ENCODE measurements around the gene ARHGAP22. TPM values are rescaled to one million over a fixed set of nuclear protein-coding genes. Genes with fewer than 3 reads are reported as not detected.

The ARHGAP22 gene
- total and polyA plus RNA-seq, 2 donors (not counting 1 experiment from before 2014, with no cell fraction given): 10.4 to 75.5 TPM

DNA sequence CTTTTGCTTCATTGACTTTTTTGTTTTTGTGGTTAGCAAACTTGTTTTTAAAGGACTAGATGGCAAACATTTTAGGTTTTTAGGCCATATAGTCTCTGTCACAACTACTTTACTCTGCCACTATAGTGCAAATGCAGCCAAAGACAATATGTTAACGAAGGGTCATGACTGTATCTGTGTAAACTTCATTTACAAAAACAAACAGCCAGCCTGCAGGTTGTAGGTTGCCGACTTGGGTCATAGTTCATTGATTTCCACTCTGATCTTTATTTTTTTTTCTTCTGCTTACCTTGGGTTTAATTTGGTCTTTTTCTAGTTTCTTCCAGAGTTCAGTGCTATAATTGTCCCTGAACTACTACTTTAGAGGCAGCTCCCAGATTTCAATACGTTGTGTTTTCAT lies 120.0 kb downstream of the ARHGAP22 start:
- peaks cover 17% of the 10 kb centered on the region for H3K79me2 ChIP-seq (ENCODE audit: control insufficient read depth, insufficient read depth, low read length)
- H3K4me3 ChIP-seq (replicated peaks in 1 of 4; ENCODE audit: control extremely low read depth in 1 of 4, insufficient read depth in 1 of 4, low read depth in 3 of 4, low read length in 4 of 4): no peak overlapping the region
- no peak for DNase-seq (ENCODE audit: low read depth in 2 of 2)
- H2AFZ ChIP-seq (ENCODE audit: low read length): no peak overlapping the region
- no peaks in the 10 kb centered on the region for H4K20me1 ChIP-seq (ENCODE audit: control insufficient read depth, extremely low read depth, insufficient read depth, low read length)
- no peaks in the 10 kb centered on the region for H3K36me3 ChIP-seq (ENCODE audit: control insufficient read depth, insufficient read depth, low read length)
- H3K9me3 ChIP-seq (ENCODE audit: control insufficient read depth, insufficient read depth, low read depth, low read length): no peaks in the 10 kb centered on the region
- H3K4me2 ChIP-seq (ENCODE audit: extremely low read depth, insufficient read depth, low read length): no peak overlapping the region
- no peak overlapping the region for H3K9ac ChIP-seq (ENCODE audit: insufficient read depth, low read length)
- no peak for TF ChIP-seq EZH2 (IDR thresholded peaks at IDR 0.05; ENCODE audit: low read length, missing control alignments)
- H3K27ac ChIP-seq (ENCODE audit: insufficient read depth, low read length): no peak overlapping the region
- no peaks in the 10 kb centered on the region for H3K4me1 ChIP-seq (ENCODE audit: control insufficient read depth, extremely low read depth, insufficient read depth, low read length)
- H3K27me3 ChIP-seq (ENCODE audit: control insufficient read depth, insufficient read depth, low read length): no peaks in the 10 kb centered on the region

- Histone ChIP-seq H2AFZ (ENCODE audit: low read length) (no peak overlapping the region), H4K20me1 (ENCODE audit: control insufficient read depth, extremely low read depth, insufficient read depth, low read length) (no peaks in the 10 kb centered on the region), H3K27ac (ENCODE audit: insufficient read depth, low read length) (no peak overlapping the region), H3K27me3 (ENCODE audit: control insufficient read depth, insufficient read depth, low read length) (no peaks in the 10 kb centered on the region), H3K9ac (ENCODE audit: insufficient read depth, low read length) (no peak overlapping the region), H3K4me2 (ENCODE audit: extremely low read depth, insufficient read depth, low read length) (no peak overlapping the region), H3K4me1 (ENCODE audit: control insufficient read depth, extremely low read depth, insufficient read depth, low read length) (no peaks in the 10 kb centered on the region), H3K79me2 (ENCODE audit: control insufficient read depth, insufficient read depth, low read length) (peaks cover 28% of the 10 kb centered on the region), H3K4me3 (replicated peaks in 1 of 4; ENCODE audit: control extremely low read depth in 1 of 4, insufficient read depth in 1 of 4, low read depth in 3 of 4, low read length in 4 of 4) (no peak overlapping the region), H3K9me3 (ENCODE audit: control insufficient read depth, insufficient read depth, low read depth, low read length) (no peaks in the 10 kb centered on the region), H3K36me3 (ENCODE audit: control insufficient read depth, insufficient read depth, low read length) (peaks cover 7% of the 10 kb centered on the region)
- DNase-seq (ENCODE audit: low read depth in 2 of 2): no peak
- no peak for TF ChIP-seq EZH2 (IDR thresholded peaks at IDR 0.05; ENCODE audit: low read length, missing control alignments)
- TF ChIP-seq, protein P1, sequence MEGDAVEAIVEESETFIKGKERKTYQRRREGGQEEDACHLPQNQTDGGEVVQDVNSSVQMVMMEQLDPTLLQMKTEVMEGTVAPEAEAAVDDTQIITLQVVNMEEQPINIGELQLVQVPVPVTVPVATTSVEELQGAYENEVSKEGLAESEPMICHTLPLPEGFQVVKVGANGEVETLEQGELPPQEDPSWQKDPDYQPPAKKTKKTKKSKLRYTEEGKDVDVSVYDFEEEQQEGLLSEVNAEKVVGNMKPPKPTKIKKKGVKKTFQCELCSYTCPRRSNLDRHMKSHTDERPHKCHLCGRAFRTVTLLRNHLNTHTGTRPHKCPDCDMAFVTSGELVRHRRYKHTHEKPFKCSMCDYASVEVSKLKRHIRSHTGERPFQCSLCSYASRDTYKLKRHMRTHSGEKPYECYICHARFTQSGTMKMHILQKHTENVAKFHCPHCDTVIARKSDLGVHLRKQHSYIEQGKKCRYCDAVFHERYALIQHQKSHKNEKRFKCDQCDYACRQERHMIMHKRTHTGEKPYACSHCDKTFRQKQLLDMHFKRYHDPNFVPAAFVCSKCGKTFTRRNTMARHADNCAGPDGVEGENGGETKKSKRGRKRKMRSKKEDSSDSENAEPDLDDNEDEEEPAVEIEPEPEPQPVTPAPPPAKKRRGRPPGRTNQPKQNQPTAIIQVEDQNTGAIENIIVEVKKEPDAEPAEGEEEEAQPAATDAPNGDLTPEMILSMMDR (conservative IDR thresholded peaks at IDR 0.05 in 1 of 2, IDR thresholded peaks at IDR 0.05 in 1 of 2; ENCODE audit: low read depth in 1 of 2, low read length in 2 of 2): no peak
Measured at GRCh38 chr10:48482207-48482606, 122.7 kb downstream of the ARHGAP22 start.

DNA sequence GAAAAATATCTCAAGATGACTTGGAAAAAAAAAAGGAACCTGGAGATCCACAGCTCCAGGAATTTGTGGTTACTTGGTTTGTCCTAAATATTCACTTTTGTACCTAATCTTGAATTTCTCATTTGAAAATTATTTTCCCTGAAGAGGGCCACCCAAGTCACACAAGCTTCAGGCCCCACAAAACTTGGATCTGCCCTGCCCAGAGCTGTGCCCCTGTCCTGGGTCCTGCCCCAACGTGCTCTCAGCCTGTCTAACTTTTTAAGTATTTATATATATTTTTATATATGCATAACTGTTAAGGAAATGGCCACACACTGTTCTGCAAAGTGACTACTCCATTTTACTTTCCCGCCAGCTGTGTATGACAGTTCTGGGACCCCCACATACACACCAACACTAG lies 123.5 kb downstream of the ARHGAP22 start:
- Histone ChIP-seq H3K4me3 (replicated peaks in 1 of 4; ENCODE audit: control extremely low read depth in 1 of 4, insufficient read depth in 1 of 4, low read depth in 3 of 4, low read length in 4 of 4) (no peak overlapping the region), H3K9ac (ENCODE audit: insufficient read depth, low read length) (no peak overlapping the region), H2AFZ (ENCODE audit: low read length) (no peak overlapping the region), H4K20me1 (ENCODE audit: control insufficient read depth, extremely low read depth, insufficient read depth, low read length) (no peaks in the 10 kb centered on the region), H3K4me1 (ENCODE audit: control insufficient read depth, extremely low read depth, insufficient read depth, low read length) (no peaks in the 10 kb centered on the region), H3K4me2 (ENCODE audit: extremely low read depth, insufficient read depth, low read length) (no peak overlapping the region), H3K27ac (ENCODE audit: insufficient read depth, low read length) (no peak overlapping the region), H3K9me3 (ENCODE audit: control insufficient read depth, insufficient read depth, low read depth, low read length) (no peaks in the 10 kb centered on the region), H3K36me3 (ENCODE audit: control insufficient read depth, insufficient read depth, low read length) (peaks cover 7% of the 10 kb centered on the region), H3K79me2 (ENCODE audit: control insufficient read depth, insufficient read depth, low read length) (peaks cover 30% of the 10 kb centered on the region), H3K27me3 (ENCODE audit: control insufficient read depth, insufficient read depth, low read length) (no peaks in the 10 kb centered on the region)
- no peak for TF ChIP-seq EZH2 (IDR thresholded peaks at IDR 0.05; ENCODE audit: low read length, missing control alignments)
- TF ChIP-seq, protein P1 (conservative IDR thresholded peaks at IDR 0.05 in 1 of 2, IDR thresholded peaks at IDR 0.05 in 1 of 2; ENCODE audit: low read depth in 1 of 2, low read length in 2 of 2): no peak
- DNase-seq (ENCODE audit: low read depth in 2 of 2): no peak
